Breast epithelium (tissue), 3 donors: ENCODE data around the gene ARGFX.

ENCODE experiments used
- POLR2A ChIP-seq: fragments of 450-650 bp; IDR thresholded peaks from one replicate; pipeline ENCODE4 v1.6.1; 2016; ENCODE audit warnings: antibody characterized with exemption, mild to moderate bottlenecking, moderate library complexity
- TF ChIP-seq, protein P1 (sequence below), 3 donors: fragments of 450-650 bp; IDR thresholded peaks; one replicate each; pipeline ENCODE4 v1.5.1; 2016 to 2017; ENCODE audit warnings: antibody characterized with exemption in 3 of 3, mild to moderate bottlenecking in 3 of 3, moderate library complexity in 3 of 3

DNA sequence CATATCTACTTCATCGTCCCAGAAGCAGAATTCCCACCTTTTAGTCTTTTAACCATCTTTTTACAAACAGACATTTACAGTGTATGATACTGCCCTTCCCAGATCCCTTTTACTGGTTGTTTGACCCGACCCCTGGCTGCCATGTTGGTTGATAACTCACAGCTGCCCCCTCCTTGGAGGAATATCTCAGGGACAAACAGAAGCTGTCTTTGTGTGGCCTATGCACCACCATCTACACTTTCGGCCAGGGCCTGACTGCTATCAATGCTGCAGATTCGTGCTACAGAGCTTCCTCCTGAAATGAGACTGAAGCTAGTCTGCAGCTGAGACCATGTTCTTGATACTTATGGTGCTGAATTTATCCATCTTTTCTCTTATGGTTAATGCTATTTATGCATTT lies 15.4 kb upstream of the ARGFX start:
- TF ChIP-seq, protein P1, sequence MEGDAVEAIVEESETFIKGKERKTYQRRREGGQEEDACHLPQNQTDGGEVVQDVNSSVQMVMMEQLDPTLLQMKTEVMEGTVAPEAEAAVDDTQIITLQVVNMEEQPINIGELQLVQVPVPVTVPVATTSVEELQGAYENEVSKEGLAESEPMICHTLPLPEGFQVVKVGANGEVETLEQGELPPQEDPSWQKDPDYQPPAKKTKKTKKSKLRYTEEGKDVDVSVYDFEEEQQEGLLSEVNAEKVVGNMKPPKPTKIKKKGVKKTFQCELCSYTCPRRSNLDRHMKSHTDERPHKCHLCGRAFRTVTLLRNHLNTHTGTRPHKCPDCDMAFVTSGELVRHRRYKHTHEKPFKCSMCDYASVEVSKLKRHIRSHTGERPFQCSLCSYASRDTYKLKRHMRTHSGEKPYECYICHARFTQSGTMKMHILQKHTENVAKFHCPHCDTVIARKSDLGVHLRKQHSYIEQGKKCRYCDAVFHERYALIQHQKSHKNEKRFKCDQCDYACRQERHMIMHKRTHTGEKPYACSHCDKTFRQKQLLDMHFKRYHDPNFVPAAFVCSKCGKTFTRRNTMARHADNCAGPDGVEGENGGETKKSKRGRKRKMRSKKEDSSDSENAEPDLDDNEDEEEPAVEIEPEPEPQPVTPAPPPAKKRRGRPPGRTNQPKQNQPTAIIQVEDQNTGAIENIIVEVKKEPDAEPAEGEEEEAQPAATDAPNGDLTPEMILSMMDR (IDR thresholded peaks at IDR 0.05): no peak
- TF ChIP-seq POLR2A: no peak
